GM18909 (cell line): ENCODE measurements around the gene ATXN1.
"Not testable (repeated sequence)": the region's sequence is repeated elsewhere in the genome, so short reads cannot be mapped to it uniquely, and the experiment has no call there.

Experiments
- ATAC-seq: cut with Tn5 transposase; IDR thresholded peaks from one replicate; pipeline ENCODE4 v1.9.1; 2021; ENCODE audit warnings: mild to moderate bottlenecking; ENCODE audit not compliant: unreplicated experiment, poor library complexity

Gene ATXN1

GRCh38 chr6:16472349-16473069, 288.8 kb downstream of the ATXN1 start:
- ATAC-seq = no peak

DNA sequence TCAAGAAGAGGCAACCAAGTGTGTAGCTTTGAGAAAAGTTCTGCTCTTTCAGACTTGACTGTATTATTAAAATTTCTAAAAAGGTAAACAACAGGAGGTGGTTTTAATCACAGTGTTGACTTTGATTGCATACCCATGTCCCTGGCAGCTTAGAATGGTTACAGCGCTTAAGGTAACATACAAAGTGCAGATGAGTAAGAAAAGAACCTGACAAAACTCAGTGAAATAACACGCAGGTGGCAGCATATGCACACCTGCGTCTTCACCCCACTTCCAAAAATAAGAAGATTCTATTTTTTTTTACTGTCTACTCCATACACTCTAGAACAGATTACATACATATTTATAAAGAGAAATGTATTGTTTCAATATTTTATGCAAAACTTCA, 289.4 kb downstream of the ATXN1 start:
- ATAC-seq = no peak

DNA sequence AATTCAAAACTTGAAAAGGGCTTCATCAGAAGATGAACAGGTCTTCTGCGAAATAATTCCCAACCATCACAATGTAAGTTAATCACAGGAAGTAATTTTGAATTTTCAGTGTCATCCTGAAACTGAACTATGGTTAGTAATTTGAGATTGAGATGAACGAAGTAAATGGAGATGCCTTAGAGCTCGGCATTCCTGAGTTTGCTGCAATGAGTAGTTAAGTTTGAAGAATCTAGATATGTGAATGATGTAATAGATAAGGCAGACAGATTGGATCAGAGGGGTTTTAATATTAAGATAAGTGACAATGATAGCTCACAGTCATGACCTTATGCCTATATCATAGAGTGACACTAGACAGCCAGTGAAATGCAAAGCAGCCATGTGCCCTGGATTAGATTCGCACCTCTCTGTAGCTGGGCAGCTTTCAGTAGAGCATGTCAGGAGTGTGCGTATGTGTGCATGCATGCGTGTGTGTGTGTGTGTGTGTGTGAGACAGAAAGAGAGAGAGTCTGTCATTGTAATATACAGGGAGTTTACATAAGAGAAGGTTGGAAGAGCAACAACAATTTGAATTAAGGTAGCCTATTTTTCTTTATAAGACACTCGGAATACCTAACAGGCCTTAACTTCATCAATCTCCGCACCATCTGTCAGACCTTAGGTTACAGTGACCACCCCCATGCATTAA, 289.9 kb downstream of the ATXN1 start:
- peak; percentile 56 for ATAC-seq

DNA sequence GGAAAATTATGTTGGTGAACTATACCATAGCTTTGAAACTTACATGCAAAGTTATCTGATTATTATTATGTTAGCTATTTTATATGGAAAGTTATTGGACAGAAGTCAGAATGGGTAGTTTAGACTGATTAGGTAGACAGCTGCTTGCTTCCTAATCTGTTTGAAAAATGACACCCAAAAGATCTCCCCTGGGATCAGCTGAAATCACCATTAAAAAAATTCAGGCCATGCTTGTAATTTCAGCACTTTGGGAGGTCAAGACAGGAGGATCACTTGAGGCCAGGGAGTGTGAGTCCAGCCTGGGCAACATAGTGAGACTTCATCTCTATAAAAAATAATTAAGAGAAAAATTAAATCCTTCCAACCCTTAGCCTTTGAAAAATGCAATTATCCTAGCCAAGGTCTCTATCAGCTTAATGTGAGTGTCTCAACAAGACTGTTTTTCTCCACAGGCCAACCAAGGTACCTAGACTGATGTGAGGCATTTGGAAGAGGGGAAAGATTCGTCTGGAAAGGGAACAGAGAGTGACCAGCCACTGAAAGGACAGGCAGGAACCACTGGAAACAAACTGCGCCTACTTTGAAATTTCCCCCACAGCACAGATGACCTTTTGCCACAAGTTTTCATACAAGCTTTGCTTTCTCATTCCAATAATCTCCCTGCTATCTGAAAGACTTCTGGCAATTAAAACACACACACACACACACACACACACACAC, 290.6 kb downstream of the ATXN1 start:
- no peak for ATAC-seq

GRCh38 chr6:16468991-16469615, 292.2 kb downstream of the ATXN1 start:
- no peak for ATAC-seq

GRCh38 chr6:16466800-16467553, 294.3 kb downstream of the ATXN1 start:
- no peak for ATAC-seq

- ATAC-seq = no peak
Observed at GRCh38 chr6:16464045-16464444, 297.2 kb downstream of the ATXN1 start.

- ATAC-seq = not testable (repeated sequence)
Observed at GRCh38 chr6:16463246-16463645, 298.0 kb downstream of the ATXN1 start.

DNA sequence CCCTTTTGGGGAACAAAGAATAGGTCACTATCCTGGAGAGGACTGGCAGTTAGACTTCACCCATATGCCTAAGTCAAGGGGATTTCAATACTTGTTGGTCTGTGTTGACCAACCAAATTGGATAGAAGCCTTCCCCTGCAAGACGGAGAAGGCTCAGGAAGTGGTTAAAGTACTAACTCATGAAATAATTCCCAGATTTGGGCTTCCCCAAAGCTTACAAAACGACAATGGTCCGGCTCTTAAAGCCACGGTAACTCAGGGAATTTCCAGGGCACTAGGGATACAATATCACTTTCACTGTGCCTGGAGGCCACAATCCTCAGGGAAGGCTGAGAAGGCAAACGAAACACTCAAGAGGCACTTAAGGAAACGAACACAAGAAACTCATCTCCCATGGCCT, 299.8 kb downstream of the ATXN1 start:
- ATAC-seq = no peak

DNA sequence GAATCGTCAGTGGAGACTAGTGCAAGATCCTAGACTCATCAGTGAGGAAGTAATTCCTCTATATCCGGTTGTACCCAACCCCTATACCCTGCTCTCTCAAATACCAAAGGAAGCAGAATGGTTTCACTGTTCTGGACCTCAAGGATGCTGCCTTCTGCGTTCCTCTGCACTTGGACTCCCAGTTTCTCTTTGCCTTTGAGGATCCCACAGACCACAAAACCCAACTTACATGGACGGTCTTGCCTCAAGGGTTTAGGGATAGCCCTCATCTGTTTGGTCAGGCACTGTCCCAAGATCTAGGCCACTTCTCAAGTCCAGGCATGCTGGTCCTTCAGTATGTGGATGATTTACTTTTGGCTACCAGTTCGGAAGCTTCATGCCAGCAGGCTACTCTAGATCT, 301.8 kb downstream of the ATXN1 start:
- not testable (repeated sequence) for ATAC-seq

DNA sequence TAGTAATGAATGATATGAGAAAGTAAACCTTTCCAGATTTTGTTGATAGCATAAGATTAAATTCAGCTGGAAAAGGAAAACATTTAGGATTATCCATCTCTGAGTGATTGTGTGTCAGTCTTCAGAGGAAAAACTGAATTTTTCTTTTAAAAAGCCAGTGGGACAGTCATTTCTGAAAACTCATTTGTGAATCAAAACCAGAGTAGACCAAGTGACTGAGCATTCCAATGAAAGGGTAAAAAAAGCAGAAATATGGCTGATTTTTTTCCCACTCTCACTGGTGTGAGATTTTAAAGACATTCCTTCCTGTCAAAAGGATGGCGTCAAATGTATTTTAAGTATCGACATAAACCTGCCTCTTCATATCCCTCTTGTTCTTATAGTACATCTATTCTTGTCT, 308.9 kb downstream of the ATXN1 start:
- ATAC-seq = no peak

- no peak for ATAC-seq
Observed at GRCh38 chr6:16450821-16451220, 310.4 kb downstream of the ATXN1 start.

- ATAC-seq = no peak
Observed at GRCh38 chr6:16450285-16450684, 311.0 kb downstream of the ATXN1 start.

- ATAC-seq = no peak
Observed at GRCh38 chr6:16446273-16446672, 315.0 kb downstream of the ATXN1 start.

DNA sequence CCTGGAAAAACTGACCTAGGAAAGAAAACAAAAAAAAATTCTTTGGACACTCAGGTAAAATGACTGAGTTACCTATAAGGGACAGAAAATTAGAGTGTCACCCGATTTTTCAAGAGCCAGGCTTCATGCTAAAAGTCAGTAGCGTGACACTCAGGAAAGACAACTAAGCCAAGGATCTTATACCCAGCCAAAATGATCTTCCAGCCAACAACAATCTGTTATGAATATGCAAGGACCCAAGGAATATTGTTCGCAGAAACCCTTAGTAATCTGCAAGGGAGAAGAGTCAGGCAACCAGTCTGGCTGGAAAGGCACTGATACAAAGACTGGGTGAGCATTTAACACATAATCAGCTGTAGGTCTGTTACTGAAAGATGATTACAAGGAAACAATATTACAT, 319.2 kb downstream of the ATXN1 start:
- ATAC-seq = no peak

DNA sequence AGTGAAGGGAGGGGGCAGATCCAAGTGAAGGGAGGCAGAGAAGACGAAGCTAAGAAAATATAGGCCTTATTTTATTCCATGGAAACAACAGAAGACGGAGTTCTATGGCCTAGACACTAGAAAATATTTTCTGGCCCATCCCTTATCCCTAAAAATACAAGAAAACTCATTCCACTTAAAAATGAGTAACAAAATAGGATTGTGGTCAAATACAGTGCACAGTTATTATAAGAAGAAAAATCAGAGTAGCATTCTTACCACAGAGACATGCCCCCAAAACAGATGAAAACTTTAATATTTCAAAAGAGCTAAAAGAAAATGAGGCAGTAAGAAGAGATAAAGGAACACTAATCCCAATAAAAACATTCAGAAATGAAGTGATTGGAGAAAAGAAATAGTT, 320.0 kb downstream of the ATXN1 start:
- ATAC-seq = no peak

DNA sequence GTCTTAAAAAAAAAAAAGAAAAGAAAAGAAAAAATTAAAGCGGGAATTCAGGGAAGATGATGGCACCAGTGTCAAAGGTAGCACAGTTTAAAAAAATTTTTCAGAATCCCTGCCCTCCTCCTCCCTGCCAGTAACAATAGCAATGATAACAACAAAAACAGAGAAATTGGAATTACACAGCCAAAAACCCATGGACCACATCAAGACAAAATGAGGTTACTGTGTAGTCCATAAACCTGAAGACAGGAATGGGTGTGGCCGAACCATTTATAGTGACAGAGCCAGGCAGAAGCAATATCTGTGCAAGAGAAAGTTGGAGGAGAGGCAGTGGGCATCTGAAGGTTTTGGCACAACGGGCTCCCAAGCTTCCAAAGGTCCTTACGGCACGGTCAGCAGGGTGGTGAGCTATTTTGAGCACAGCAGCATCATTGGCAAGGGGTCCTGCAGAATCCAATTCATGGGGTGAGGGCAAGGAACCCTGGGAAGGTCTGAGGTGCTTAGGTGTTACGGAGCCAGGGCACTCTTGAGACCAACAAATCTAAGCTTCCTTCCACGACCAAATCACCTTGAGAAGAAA, 320.5 kb downstream of the ATXN1 start:
- no peak for ATAC-seq

GRCh38 chr6:16438718-16439591, 322.3 kb downstream of the ATXN1 start:
- no peak for ATAC-seq

DNA sequence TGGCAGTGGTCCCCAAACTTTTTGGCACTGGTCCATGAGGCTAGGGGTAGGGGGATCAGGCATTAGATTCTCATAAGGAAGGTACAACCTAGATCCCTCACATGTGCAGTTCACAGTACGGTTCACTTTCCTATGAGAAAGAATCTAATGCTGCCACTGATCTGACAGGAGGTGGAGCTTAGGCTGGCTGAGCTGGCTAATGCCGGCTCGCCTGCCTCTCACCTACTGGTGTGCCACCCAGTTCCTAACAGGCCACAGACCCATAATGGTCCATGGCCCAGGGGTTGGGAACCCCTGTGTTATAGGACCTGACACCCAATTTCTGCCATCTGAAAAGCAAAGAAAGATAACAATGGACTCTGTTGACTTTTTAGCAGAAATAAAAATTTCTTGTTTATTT, 323.3 kb downstream of the ATXN1 start:
- no peak for ATAC-seq
